Measurements from ENCODE around the gene EVC2.

Gene EVC2

GRCh38 chr4:5686338-5686737, 22.0 kb downstream of the EVC2 start:
- no peak for TF ChIP-seq SNAI2 (CRISPR knock-in tag; IDR thresholded peaks at IDR 0.05)
- no peak for TF ChIP-seq PATZ1 (CRISPR knock-in tag; IDR thresholded peaks at IDR 0.05; ENCODE audit: borderline replicate concordance)
- TF ChIP-seq OSR1 (CRISPR knock-in tag; IDR thresholded peaks at IDR 0.05): no peak
- TF ChIP-seq ZFP30 (CRISPR knock-in tag; IDR thresholded peaks at IDR 0.05): no peak
- no peak for TF ChIP-seq CSDC2 (CRISPR knock-in tag; IDR thresholded peaks at IDR 0.05)
- no peak for TF ChIP-seq PPARA (CRISPR knock-in tag; IDR thresholded peaks at IDR 0.05; ENCODE audit: borderline replicate concordance)
- no peak for TF ChIP-seq ZFP3 (CRISPR knock-in tag; IDR thresholded peaks at IDR 0.05)
- no peak for TF ChIP-seq ISL1 (CRISPR knock-in tag; IDR thresholded peaks at IDR 0.05)
- TF ChIP-seq POU6F1 (CRISPR knock-in tag; IDR thresholded peaks at IDR 0.05; ENCODE audit: borderline replicate concordance, low read depth): no peak
- no peak for TF ChIP-seq ZNF565 (CRISPR knock-in tag; conservative IDR thresholded peaks at IDR 0.05; ENCODE audit: low read depth)
- no peak for TF ChIP-seq ZNF8 (CRISPR knock-in tag; IDR thresholded peaks at IDR 0.05)
- TF ChIP-seq ESRRG (CRISPR knock-in tag; IDR thresholded peaks at IDR 0.05): no peak
- no peak for TF ChIP-seq ZNF70 (CRISPR knock-in tag; IDR thresholded peaks at IDR 0.05)
- TF ChIP-seq TSHZ2 (CRISPR knock-in tag; IDR thresholded peaks at IDR 0.05): no peak
- TF ChIP-seq RARB (CRISPR knock-in tag; IDR thresholded peaks at IDR 0.05): no peak
- no peak for ATAC-seq

- ATAC-seq: no peak
- TF ChIP-seq SNAI2 (CRISPR knock-in tag; IDR thresholded peaks at IDR 0.05) (no peak), TCF4 (CRISPR knock-in tag; IDR thresholded peaks at IDR 0.05; ENCODE audit: borderline replicate concordance) (no peak), ARNTL (CRISPR knock-in tag; IDR thresholded peaks at IDR 0.05; ENCODE audit: borderline replicate concordance, low read depth) (no peak), CREB5 (CRISPR knock-in tag; IDR thresholded peaks at IDR 0.05; ENCODE audit: low read depth) (no peak), ZNF565 (CRISPR knock-in tag; conservative IDR thresholded peaks at IDR 0.05; ENCODE audit: low read depth) (no peak), BACH2 (CRISPR knock-in tag; IDR thresholded peaks at IDR 0.05; ENCODE audit: borderline replicate concordance) (no peak), PPARA (CRISPR knock-in tag; IDR thresholded peaks at IDR 0.05; ENCODE audit: borderline replicate concordance) (no peak), CSDC2 (CRISPR knock-in tag; IDR thresholded peaks at IDR 0.05) (no peak), ZC3H10 (CRISPR knock-in tag; IDR thresholded peaks at IDR 0.05) (no peak), ZFP3 (CRISPR knock-in tag; IDR thresholded peaks at IDR 0.05) (no peak), RARB (CRISPR knock-in tag; IDR thresholded peaks at IDR 0.05) (no peak), CSRNP3 (CRISPR knock-in tag; IDR thresholded peaks at IDR 0.05) (no peak)
Observed at GRCh38 chr4:5685296-5685695, 23.1 kb downstream of the EVC2 start.

GRCh38 chr4:5683566-5683965, 24.8 kb downstream of the EVC2 start:
- no peak for ATAC-seq
- TF ChIP-seq CSRNP3 (CRISPR knock-in tag; IDR thresholded peaks at IDR 0.05) (no peak), CREB5 (CRISPR knock-in tag; IDR thresholded peaks at IDR 0.05; ENCODE audit: low read depth) (no peak), OSR1 (CRISPR knock-in tag; IDR thresholded peaks at IDR 0.05) (no peak), ARNTL (CRISPR knock-in tag; IDR thresholded peaks at IDR 0.05; ENCODE audit: borderline replicate concordance, low read depth) (no peak), BACH2 (CRISPR knock-in tag; IDR thresholded peaks at IDR 0.05; ENCODE audit: borderline replicate concordance) (no peak), ZC3H10 (CRISPR knock-in tag; IDR thresholded peaks at IDR 0.05) (no peak), PPARA (CRISPR knock-in tag; IDR thresholded peaks at IDR 0.05; ENCODE audit: borderline replicate concordance) (no peak), TSHZ2 (CRISPR knock-in tag; IDR thresholded peaks at IDR 0.05) (no peak)

All from SK-N-SH treated with all-trans-retinoic acid at 6 μM for 48 hours (cell line).